Left cardiac atrium (tissue), 4 donors: ENCODE data around the gene KDELR3. TPM values are rescaled to one million over a fixed set of nuclear protein-coding genes. Genes with fewer than 3 reads are reported as not detected.
A peak's percentile ranks its signal among the peaks of the same experiment; 100 is the strongest.

ENCODE experiments used
- ATAC-seq, 2 donors: fragments of 200-7000 bp; cut with Tn5 transposase; one replicate each; pipeline ENCODE4 v1.9.1; 2020; ENCODE audit warnings: mild to moderate bottlenecking in 2 of 2, moderate library complexity in 2 of 2
- DNase-seq: peaks from one replicate; pipeline ENCODE4 v3.0.0-alpha.2; 2020
- intact Hi-C, 2 donors: fragments of 100-400 bp; cut with DNase I; formaldehyde crosslinking; loops; one replicate each; pipeline versions ENCODE4 v1.14.1 to v1.15.1; 2022 to 2023
- long read RNA-seq: library from polyadenylated mRNA; unstranded; transcript quantifications from one replicate; pipeline ENCODE4 v2.0.0, GENCODE V29; 2021
- total RNA-seq, 2 donors: library from RNA; stranded (reverse); fragmentation: NEBNext Ultra II Directional; extraction: Animal tissue kit (Norgen Biotek cat#: 25700); gene quantifications; one replicate each; pipeline ENCODE4 v1.2.1, GENCODE V29; 2021
- donor health status: DM: no; HTN: yes; CAD: no.
- donor health status: DM: no; HTN: yes; CAD: no; lungs with severe emphysema.
- donor health status: DM: yes; HTN: yes; CAD: no.
- donor health status: Dilated cardiomyopathy.

The KDELR3 gene
- total RNA-seq = 10 to 100 TPM in 1 of 2 donors, 1 to 10 TPM in 1; 9.2 to 10.1 TPM
- long read RNA-seq, transcript KDELR3-201 (5 exons, 1,728 nt) = major isoform, 23 of 26 reads
- long read RNA-seq, partial matches to known transcripts = 0 of 26 reads
- long read RNA-seq, other reads (novel, unspliced or antisense) = 3 of 26 reads

GRCh38 chr22:38467904-38468442 is at the start of gene KDELR3:
KDELR3 (plus strand) TSS chr22:38468096; CDS start chr22:38468234, 138 bp downstream.
- DNase-seq (peak; percentile 84), ATAC-seq (peak; percentile 88 to 93)
- intact Hi-C loops = no loop called here

- no peak for DNase-seq
- intact Hi-C loops = no loop called here
- ATAC-seq = no peak
These were observed 49.3 kb upstream of the KDELR3 start for GRCh38 chr22:38418589-38418988.

- DNase-seq = no peak
- intact Hi-C loops = no loop called here
- no peak for ATAC-seq
These were observed 48.6 kb upstream of the KDELR3 start for GRCh38 chr22:38419121-38419857.

- no peak for ATAC-seq
- intact Hi-C loops = no loop called here
- DNase-seq = no peak
These were observed 48.1 kb upstream of the KDELR3 start for GRCh38 chr22:38419858-38420160.

- DNase-seq = no peak
- intact Hi-C loops = no loop called here
- ATAC-seq = no peak
These were observed 47.2 kb upstream of the KDELR3 start for GRCh38 chr22:38420734-38421133.

- ATAC-seq (peak in 1 of 2 donors; percentile 84), DNase-seq (no peak)
- intact Hi-C loops = no loop called here
These were observed 45.0 kb upstream of the KDELR3 start for GRCh38 chr22:38422611-38423511.

- no peak for ATAC-seq
- no peak for DNase-seq
- intact Hi-C loops = no loop called here
These were observed 44.1 kb upstream of the KDELR3 start for GRCh38 chr22:38423512-38424503.

GRCh38 chr22:38424525-38425080 is 43.3 kb upstream of the KDELR3 start:
- intact Hi-C loops = no loop called here
- ATAC-seq = no peak
- no peak for DNase-seq

GRCh38 chr22:38426628-38427027 is 41.3 kb upstream of the KDELR3 start:
- intact Hi-C loops = no loop called here
- DNase-seq (no peak), ATAC-seq (no peak)

- DNase-seq (no peak), ATAC-seq (no peak)
- intact Hi-C loops = no loop called here
These were observed 40.4 kb upstream of the KDELR3 start for GRCh38 chr22:38427465-38427864.

GRCh38 chr22:38427940-38428339 is 40.0 kb upstream of the KDELR3 start:
- intact Hi-C loops = no loop called here
- ATAC-seq = no peak
- DNase-seq = no peak

- intact Hi-C loops = no loop called here
- ATAC-seq = no peak
- no peak for DNase-seq
These were observed 39.2 kb upstream of the KDELR3 start for GRCh38 chr22:38428714-38429113.

- peak in 1 of 2 donors; percentile 46 for ATAC-seq
- intact Hi-C loops = no loop called here
- no peak for DNase-seq
These were observed 38.3 kb upstream of the KDELR3 start for GRCh38 chr22:38429499-38430068.

- intact Hi-C loops = no loop called here
- DNase-seq (no peak), ATAC-seq (peak; percentile 61 to 71)
These were observed 36.5 kb upstream of the KDELR3 start for GRCh38 chr22:38431266-38432010.

GRCh38 chr22:38432264-38432663 is 35.6 kb upstream of the KDELR3 start:
- intact Hi-C loops = no loop called here
- DNase-seq = no peak
- no peak for ATAC-seq

- no peak for ATAC-seq
- DNase-seq = no peak
- intact Hi-C loops = no loop called here
These were observed 34.0 kb upstream of the KDELR3 start for GRCh38 chr22:38433871-38434270.

GRCh38 chr22:38435010-38435409 is 32.9 kb upstream of the KDELR3 start:
- no peak for DNase-seq
- intact Hi-C loops = no loop called here
- no peak for ATAC-seq

GRCh38 chr22:38435965-38436364 is 31.9 kb upstream of the KDELR3 start:
- no peak for ATAC-seq
- intact Hi-C loops = no loop called here

More at GRCh38 chr22:38435965-38436364, 31.9 kb upstream of the KDELR3 start:
- no peak for DNase-seq
